ENCODE data around the gene TMEM167B.

The TMEM167B gene

GRCh38 chr1:109083501-109083900 lies 7.1 kb upstream of the TMEM167B start:
- no peak for DNase-seq

GRCh38 chr1:109083923-109084322 lies 6.6 kb upstream of the TMEM167B start:
- DNase-seq = no peak

- no peak for DNase-seq
Measured at GRCh38 chr1:109084563-109085517, 5.7 kb upstream of the TMEM167B start.

- DNase-seq = peak; percentile 79
Measured at GRCh38 chr1:109089242-109090015, 1.1 kb upstream of the TMEM167B start.

- DNase-seq = no peak
Measured at GRCh38 chr1:109091078-109091838, 694 bp downstream of the TMEM167B start.

- DNase-seq = no peak
Measured at GRCh38 chr1:109091839-109092193, 1.3 kb downstream of the TMEM167B start.

GRCh38 chr1:109094377-109094803 lies 3.8 kb downstream of the TMEM167B start:
- no peak for DNase-seq

GRCh38 chr1:109094871-109095270 lies 4.3 kb downstream of the TMEM167B start:
- DNase-seq = no peak

- no peak for DNase-seq
Measured at GRCh38 chr1:109095631-109096030, 5.1 kb downstream of the TMEM167B start.

- no peak for DNase-seq
Measured at GRCh38 chr1:109096120-109096519, 5.6 kb downstream of the TMEM167B start.

GRCh38 chr1:109099938-109100773 lies 9.6 kb downstream of the TMEM167B start:
- DNase-seq = peak; percentile 97

- no peak for DNase-seq
Measured at GRCh38 chr1:109104364-109105151, 14.0 kb downstream of the TMEM167B start.

- DNase-seq = no peak
Measured at GRCh38 chr1:109105881-109106280, 15.3 kb downstream of the TMEM167B start.

- no peak for DNase-seq
Measured at GRCh38 chr1:109107785-109108184, 17.2 kb downstream of the TMEM167B start.

- no peak for DNase-seq
Measured at GRCh38 chr1:109109906-109110305, 19.3 kb downstream of the TMEM167B start.

- no peak for DNase-seq
Measured at GRCh38 chr1:109111386-109112055, 21.0 kb downstream of the TMEM167B start.

GRCh38 chr1:109112056-109112651 lies 21.6 kb downstream of the TMEM167B start:
- no peak for DNase-seq

GRCh38 chr1:109112652-109113285 lies 22.2 kb downstream of the TMEM167B start:
- DNase-seq = peak; percentile 88

- peak; percentile 69 for DNase-seq
Measured at GRCh38 chr1:109113590-109114341, 23.2 kb downstream of the TMEM167B start, which contains the start of gene ELAPOR1. TSS of gene ELAPOR1 (plus strand) at chr1:109114115. CDS start at chr1:109114184, 69 bp downstream.

Measured in DMS79 (cell line).